T-helper 9 cell (primary cell): ENCODE measurements around the gene KIAA0513.
"Not testable (repeated sequence)": the region's sequence is repeated elsewhere in the genome, so short reads cannot be mapped to it uniquely, and the experiment has no call there.

Source experiments
- DNase-seq: peaks from one replicate; pipeline ENCODE4 v3.0.0-alpha.2; 2020

KIAA0513 gene

DNA sequence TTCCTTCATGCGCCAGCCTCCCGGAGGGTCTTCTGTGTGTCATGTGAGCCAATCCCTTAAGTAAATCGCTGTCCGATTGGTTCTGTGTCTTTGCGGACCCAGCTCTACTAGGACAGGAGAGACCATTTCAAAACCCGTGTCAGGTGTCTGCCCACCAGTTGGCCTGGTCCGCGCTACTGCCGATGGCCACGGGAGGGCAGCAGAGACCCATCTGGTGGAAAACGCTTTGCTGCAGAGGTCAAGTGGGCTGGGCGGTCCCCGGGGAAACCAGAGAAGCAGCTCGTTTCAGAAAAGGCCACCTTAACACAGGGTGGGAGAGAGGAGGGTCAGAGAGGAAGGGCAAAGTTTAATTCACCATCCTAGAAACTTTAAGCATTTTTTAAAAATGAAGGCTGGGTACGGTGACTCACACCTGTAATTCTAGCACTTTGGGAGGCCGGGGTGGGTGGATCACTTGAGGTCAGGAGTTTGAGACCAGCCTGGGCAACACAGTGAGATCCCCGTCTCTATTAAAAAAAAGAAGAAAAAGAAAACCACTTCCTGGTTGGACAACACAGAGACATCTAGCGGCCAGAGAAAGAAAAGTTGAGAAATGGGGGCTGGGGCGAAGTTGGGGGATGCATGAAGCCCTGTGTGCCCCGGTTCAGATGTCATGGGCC lies 87.4 kb downstream of the KIAA0513 start:
- peak; percentile 75 for DNase-seq

- DNase-seq: no peak
Observed at GRCh38 chr16:85117418-85117817, 89.8 kb downstream of the KIAA0513 start.

- DNase-seq: no peak
Observed at GRCh38 chr16:85120006-85120340, 92.4 kb downstream of the KIAA0513 start.

- DNase-seq: not testable (repeated sequence)
Observed at GRCh38 chr16:85123441-85123840, 95.8 kb downstream of the KIAA0513 start.

DNA sequence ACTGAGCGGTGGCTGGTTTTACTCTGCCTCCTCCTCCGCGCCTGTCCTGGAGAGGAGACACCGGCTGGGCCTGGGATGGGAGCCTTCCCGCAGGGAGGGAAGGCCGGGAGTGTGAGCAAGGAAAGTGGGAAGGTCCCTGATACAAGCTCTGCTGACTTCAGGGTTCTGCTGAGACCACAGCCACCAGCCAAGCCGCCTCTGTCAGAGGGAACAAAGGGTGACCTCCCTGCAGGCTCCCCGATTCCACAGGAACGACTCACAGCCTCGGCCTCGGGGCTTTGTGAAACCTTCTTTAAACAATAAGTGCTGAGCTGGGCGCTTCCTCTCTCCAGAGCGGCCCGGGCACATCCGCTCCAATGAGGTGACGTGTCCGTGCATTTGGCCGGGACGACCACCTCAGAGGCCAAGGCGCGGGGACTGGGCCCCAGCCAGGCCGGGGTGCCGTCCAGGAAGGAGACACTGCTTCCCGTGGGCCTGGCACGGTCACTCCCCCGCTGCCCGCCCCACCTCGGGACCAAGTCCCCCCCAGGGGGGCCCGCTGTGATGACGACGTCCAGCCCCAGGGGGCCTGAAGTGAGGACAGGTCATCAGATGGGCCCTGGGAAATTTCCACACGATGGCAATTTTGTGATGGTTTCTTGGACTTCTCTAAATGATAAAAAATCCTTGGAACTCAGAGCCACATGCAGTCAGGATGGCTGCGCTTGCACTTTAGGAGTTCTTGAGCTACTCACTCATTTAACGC lies 96.5 kb downstream of the KIAA0513 start:
- DNase-seq: no peak

DNA sequence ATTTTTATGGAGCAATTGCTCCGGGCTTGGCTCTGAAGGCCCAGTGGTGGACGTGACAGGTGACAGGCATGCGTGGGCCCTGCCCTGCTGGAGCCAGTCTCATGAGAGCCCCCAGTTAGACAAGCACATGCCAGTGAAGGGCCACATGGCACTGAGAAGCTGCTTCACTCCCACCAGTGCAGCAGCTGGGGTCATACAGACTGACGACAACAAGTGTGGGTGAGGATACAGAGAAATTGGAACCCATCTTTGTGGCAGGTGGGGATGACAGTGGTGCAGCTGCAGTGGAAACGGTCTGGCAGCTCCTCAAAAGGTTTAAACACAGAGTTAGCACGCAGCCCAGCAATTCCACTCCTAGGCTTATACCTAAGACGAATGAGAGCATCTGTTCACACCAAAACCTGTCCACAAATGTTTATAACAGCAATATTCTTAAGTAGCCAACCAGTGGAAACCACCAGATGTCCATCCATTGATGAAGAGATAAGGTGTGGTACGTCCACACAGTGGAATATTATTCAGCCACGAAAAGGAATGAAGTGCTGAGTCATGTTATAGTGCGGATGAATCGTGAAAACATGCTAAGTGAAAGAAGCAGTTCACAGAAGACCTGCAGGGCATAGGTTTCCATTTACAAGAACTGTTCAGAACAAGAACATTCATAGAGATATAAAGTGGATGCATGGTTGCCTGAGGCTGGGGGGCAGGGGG lies 97.2 kb downstream of the KIAA0513 start:
- no peak for DNase-seq

- no peak for DNase-seq
Observed at GRCh38 chr16:85125570-85126393, 98.2 kb downstream of the KIAA0513 start.

DNA sequence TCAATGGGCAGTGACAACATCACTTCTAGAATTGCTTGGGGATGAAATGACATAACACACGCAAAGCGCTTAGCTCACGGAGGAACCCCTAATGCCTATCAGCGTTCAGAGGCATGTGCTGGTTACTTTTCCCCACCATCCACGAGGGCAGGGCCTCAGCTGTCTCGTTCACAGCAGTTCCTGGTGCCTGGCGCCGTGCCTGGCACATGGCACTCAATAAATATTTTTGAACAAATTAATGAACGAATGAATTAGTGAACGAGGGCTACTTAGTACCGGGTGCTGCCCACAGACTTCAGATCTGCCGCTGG lies 98.8 kb downstream of the KIAA0513 start:
- no peak for DNase-seq

GRCh38 chr16:85126705-85127378 lies 99.2 kb downstream of the KIAA0513 start:
- no peak for DNase-seq

GRCh38 chr16:85127379-85127723 lies 99.8 kb downstream of the KIAA0513 start:
- no peak for DNase-seq

DNA sequence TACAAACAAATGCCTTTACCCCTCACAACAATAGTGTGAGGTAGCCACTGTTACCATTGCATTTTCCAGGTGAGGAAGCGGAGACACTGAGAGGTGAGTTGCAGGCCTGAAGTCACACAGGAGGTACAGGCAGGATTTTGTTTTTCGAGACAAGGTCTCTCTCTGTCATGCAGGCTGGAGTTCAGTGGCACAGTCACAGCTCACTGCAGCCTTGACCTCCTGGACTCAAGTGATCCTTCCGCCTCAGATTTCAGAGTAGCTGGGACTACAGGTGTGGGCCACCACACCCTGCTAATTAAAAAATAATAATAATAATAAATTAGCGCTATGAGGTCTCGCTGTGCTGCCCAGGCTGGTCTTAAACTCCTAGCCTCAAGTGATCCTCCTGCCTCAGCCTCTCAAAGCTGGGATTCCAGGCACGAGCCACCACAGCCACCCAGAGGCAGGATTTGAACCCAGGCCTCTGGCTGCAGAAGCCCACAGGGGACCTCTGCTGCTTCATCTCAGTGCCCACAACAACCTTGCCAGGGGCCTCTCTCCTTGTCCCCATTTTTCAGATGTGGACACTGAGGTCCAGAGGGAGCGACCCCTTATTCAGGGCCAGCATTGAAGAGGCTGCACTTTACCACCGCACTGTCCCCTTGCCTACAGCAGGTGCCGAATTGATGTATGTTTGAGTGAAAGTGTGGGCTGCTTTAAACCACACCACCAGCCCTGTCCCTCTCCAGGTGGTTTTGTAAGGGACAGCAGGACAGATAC lies 100.7 kb downstream of the KIAA0513 start:
- no peak for DNase-seq

DNA sequence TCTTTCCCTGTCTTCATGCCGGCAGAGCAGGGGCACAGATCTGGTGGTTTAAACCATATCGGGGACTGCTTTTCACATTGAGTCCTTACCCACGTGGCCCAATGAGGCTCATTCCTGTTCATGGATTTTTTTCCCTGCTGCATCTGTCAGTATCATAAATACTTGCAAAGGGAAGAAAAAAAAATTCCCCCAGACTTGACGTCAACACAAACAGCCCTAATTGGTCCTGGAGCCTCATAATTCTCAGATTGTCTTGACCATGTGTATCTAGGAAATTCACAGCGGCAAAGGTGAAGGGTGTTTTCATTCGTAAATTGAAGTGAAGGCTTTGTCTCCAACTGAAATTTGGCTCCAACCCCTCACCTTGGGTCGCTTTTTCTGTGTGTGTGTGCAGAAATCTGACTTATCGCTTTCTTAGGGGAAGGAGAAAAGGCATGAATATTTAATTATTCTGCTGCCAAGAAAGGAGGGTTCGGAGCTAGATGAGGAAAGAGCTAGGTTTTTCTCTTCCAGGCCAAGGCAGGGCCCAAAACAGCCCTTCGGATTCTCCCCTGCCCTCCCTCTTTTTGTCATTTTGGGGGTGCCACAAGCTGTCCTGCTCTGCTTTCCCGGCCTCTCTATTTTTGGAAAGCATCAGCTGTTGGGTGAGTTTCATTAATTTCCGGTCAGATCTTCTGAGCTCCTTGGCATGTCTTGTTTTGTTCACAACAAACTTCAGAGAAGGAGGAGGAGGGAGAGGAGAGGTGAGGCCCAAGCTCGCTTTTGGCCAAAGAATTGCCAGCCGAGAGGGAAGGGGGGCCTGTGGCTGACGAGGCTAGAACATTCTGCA lies 102.5 kb downstream of the KIAA0513 start:
- no peak for DNase-seq

DNA sequence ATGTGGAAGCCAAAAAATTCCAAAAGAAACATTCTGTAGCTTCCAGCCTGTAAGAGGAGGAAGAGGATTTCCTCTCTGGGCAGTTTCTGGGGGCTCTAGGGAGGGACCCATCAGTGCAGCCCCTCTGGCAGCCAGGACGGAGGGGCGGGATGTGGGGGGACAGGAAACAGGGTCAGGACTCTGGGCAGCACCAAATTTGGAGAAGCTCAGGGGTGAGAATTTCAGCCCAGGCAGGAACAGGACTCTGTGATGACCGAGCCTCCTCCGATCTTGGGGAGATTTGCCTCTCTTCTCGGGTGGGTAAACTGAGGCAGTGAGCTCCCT lies 103.1 kb downstream of the KIAA0513 start:
- DNase-seq: no peak

DNA sequence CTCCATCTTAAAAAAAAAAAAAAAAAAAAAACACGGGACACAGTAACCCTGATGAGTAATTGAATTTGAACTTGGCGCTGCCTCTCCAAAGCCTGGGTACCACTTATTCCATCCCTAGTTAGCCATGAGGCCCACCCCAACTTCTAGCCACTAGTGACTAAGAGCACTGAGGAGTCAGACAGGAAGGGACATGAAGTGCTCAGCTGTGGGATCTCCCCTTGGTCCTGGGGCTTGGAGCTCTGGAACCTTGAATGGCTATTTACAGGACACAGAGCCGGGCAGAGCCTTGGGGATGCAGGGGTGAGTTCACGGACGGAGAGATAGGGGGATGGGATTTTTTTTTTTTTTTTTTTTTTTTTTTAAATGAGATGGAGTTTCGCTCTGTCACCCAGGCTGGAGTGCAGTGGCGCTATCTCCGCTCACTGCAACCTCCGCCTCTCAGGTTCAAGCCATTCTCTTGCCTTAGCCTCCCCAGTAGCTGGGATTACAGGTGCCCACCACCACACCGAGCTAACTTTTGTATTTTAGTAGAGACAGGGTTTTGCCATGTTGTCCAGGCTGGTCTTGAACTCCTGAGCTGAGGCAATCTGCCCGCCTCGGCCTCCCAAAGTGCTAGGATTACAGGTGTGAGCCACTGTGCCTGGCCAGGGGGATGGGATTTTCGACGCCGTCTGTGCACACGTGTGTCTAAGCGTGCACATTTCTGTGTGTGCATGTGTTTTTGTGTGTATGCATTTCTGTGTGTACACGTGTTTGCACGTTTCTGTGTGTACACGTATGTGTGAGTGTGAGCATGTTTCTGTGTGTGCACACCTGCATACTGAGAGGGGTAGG lies 105.1 kb downstream of the KIAA0513 start:
- DNase-seq: no peak

GRCh38 chr16:85133290-85133599 lies 105.7 kb downstream of the KIAA0513 start:
- no peak for DNase-seq

DNA sequence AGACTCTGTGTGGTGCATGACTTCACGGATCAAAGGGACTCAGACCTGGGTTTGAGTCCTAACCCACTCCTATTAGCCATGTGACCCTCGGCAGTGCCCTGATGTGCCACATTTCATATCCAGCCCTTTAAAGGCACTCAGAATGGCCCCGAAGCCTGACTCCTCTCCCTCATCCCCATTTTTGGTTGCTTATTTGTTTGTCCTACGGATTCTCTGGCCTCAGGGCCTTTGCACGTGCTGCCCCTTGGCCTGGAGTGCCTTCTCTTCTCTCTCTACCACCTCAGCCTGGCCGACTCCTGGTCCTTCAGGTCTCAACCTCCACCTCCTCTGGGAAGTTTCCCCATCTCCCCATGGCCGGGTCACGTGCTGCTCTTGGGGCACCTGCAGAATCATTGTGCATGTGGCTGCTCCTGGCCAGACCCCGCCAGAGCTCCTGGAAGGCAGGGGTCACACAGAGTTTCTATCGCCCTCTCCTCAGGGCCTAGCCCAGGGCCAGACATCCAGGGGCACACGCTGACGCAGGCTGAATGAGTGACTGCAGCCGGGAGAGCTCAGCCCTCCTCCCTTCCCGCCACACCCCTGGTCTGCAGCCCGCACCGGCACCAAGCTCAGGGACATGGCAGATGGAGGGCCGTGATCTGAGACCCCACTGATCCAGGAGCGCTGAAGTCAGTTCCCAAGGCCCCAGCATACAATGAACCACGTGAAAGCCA lies 106.6 kb downstream of the KIAA0513 start:
- DNase-seq: no peak

DNA sequence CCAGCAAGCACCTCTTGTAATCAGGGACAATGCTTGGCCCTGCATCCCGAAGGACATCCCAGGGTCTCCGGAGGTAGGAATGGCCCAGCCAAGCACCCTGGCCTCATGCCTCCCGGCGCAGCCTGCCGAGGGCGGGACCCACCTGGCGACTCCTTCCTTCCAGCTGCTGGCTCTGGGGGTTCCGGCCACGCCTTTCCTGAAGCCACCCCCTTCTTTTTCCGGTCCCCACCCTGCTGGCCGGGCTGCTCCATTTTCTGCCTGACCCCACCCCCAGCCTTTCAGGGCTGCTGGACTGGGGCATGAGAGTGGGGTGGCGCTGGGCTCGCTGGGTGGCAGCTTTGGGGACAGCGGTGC lies 107.2 kb downstream of the KIAA0513 start:
- no peak for DNase-seq

GRCh38 chr16:85136213-85136701 lies 108.7 kb downstream of the KIAA0513 start:
- DNase-seq: no peak

DNA sequence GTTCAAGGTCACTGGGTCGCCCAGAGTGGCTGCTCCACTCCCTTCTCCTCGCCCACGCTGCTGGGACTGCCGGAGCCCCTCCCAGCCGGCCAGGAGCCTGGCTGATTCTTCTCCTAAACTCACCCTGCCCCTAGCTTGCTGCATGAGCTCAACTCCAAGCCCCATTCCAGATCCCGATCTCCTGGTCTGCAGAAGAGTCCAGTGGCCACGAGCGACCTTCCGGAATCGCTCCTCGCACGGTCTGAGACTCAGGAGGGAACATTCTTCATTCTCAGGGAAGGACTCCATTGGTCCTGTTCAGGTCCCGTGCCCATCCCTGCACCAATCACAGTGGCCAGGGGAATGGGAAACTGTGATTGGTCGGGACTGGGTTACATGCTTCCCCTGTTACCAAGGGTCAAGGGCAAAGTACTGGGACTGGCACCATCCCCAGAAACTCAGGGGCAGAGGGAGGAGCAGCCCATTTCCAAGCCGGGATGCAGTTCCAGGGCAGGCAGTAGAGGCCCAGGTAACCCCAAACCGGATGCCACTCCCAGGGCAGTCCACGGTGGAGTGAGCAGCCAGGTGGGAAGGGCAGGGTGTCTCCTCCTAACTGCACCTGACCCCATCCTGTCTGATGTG lies 109.2 kb downstream of the KIAA0513 start:
- DNase-seq: no peak
